GM19238 (cell line): ENCODE measurements around the gene RECQL5.

ENCODE experiments used
- DNase-seq: peaks from one replicate; pipeline ENCODE4 v3.0.0; 2011; ENCODE audit warnings: low spot score; ENCODE audit not compliant: insufficient read length

The RECQL5 gene

GRCh38 chr17:75619506-75620431, 47.2 kb downstream of the RECQL5 start:
- DNase-seq, result no peak

DNA sequence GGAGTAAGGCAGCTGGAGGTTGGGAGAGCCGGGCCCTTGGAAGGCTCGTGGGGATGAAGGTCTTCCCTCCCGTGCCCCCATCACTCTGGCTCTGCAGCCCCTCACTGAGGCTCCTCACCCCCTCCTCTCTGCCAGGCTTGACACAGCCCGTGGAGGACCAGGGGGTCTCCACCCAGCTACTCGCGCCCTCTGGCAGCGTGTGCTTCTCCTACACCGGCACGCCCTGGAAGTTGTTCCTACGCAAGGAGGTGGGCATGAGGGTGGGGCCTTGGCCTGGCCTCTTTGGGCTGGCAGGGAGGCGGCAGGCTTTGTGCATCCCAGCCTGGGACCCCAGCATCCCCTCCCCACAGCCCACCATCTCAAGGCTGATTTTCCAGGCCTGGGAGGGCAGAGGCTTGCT, 49.3 kb downstream of the RECQL5 start:
- no peak for DNase-seq

DNA sequence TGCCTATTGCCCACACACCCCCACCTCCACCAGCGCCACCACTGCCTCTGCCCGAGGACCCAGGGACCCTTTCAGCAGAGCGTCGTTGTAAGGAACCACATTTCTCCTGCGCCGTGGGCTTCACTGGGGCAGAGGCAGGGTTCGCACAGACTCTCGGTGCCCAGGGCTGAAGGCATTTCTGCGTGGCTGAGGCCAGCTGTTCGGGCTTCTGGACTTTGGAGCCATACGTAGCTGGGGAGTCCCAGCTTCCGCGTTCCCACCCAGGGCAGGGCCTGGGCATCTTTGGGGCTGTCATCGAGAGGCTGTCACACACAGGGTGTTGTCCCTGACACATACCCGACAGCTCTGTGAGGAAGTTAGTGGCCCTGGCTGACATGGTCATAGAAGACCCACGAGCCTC, 49.7 kb downstream of the RECQL5 start:
- DNase-seq, result no peak

GRCh38 chr17:75616521-75617122, 50.3 kb downstream of the RECQL5 start:
- DNase-seq, result no peak

- no peak for DNase-seq
Measured at GRCh38 chr17:75615301-75615700, 51.7 kb downstream of the RECQL5 start.

DNA sequence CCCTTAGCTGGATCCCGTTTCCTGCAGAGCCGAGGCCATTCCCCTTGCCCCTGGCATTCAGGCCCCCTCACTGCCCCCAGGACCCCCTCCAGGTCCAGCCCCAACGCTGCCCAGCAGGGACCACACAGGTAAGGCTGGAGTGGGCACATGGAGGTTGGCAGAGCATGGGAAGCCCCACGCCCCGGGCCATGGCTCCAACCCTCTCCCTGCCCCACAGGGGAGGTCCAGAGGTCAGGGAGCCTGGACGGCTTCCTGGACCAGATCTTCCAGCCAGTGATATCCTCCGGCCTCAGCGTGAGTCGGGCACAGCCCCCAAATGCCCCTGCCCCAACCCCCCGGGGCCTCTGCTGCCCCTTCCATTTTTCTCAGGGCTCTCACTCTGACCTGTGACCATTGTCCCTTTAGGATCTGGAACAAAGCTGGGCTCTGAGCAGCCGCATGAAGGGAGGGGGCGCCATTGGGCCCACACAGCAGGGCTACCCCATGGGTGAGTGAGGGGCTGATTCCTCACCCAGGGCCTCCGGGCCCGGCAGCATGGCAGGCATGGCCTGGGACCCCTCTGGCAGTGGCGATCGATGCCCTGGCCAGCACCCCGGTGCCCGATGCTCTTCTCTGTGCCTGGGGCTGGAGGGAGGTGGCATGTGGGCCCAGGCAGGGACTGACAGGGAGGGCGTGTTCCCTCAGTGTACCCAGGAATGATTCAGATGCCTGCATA, 52.2 kb downstream of the RECQL5 start:
- DNase-seq, result no peak

DNA sequence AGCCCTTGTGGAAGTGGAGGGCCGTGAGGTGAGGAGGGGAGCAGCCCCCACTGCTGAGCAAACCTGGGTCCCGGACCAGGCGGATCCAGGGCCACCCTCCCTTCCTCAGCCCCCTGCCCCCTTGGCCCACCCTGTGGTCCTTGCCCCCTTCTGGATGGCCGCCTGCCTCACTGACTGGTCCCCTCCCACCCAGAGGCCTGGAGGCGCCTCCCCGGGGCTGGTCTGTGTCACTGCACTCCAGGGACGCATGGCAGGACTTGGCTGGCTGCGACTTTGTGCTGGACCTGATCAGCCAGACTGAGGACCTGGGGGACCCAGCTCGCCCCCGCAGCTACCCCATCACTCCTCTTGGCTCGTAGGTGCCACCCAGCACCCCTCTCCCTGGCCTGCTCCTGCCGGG, 52.9 kb downstream of the RECQL5 start:
- no peak for DNase-seq

DNA sequence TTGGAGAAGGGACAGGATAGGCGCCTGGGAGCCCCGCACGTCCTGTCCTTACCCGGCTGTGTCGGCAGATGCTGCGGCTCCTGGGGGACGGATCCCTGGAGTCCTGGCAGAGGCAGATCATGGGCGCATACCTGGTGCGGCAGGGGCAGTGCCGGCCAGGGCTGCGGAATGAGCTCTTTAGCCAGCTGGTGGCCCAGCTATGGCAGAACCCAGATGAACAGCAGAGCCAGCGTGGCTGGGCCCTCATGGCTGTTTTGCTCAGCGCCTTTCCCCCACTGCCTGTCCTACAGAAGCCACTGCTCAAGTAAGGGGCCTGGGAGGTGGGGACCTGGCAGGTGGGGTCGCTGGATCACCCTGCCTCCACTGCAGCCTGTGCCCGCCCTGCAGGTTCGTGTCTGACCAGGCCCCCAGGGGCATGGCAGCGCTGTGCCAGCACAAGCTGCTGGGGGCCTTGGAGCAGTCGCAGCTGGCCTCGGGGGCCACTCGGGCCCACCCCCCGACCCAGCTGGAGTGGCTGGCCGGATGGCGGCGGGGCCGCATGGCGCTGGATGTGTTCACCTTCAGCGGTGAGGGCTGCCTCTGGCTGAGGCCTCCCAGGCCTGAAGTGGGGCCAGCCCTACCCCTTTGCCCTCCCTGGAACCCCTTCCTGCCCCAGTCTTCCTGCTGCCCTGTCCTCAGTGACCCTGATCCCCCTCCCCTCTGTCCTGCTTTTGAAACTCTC, 53.9 kb downstream of the RECQL5 start:
- DNase-seq, result no peak

DNA sequence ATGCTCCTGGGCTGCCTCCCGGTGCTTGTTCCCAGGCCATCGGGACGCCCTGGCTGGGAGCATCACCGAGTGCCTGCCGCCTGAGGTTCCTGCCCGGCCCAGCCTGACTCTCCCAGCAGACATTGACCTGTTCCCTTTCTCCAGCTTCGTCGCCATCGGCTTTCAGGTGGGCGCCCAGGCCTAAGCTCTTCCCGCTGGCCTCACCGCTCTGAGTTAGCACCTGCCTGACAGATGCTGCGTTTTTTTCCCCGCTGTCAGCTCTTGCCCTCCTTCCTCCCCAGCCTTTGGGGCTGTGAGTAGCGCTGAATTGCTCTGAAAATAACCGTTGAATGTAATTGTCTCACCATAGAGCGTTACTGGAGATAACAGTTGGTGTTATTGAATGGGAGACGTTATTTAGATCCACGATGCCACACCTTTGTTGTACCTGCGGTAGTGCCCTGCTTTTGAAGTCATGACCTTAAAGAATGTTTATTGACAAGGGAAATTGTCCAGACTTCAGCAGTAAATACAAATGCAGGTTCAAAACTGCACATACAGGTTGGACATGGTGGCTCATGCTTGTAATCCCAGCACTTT, 55.0 kb downstream of the RECQL5 start:
- no peak for DNase-seq

DNA sequence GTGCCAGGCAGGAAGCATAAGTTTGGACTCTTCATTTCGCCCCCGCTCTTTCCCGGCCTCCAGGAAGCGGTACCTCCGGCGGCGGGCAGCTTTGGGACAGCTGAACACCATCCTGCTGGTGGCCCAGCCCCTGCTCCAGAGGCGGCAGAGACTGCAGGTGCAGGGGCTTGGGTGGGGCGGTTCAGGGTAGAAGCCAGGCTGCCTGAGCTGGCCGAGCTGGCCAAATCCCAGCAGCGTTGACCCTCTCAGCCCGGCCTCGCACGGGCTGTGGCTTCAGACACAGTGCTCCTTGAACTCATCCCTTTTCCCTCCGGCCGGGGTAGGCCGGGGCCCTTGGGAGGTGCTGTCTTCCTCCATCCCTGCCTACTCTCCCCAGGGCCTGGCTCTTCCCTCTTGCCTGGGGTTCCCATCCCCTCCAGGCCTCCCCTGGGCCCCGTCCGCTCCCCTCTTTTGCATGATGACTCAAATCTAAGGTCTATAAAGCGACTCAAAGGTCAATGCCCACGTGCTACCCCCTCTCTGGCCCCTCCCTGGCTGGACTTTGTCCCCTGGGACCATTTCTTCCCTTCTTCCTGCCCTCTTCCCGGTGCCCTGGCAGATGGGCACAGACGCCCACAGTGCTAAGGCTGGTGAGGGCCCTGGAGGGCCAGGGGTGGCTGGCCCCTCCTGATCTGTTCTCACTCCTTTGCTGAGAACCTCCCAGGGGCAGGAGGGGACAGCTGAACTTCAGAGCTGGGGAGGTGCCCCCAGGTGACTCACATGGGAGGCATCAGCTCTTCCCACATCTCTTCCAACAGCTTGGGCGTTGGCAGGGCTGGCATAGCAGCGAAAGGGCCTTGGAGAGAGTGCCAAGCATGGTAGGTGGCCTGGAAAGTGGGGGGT, 56.6 kb downstream of the RECQL5 start:
- DNase-seq, result no peak

- DNase-seq, result no peak
Measured at GRCh38 chr17:75607086-75607485, 59.9 kb downstream of the RECQL5 start.

GRCh38 chr17:75605790-75606189, 61.2 kb downstream of the RECQL5 start:
- no peak for DNase-seq

DNA sequence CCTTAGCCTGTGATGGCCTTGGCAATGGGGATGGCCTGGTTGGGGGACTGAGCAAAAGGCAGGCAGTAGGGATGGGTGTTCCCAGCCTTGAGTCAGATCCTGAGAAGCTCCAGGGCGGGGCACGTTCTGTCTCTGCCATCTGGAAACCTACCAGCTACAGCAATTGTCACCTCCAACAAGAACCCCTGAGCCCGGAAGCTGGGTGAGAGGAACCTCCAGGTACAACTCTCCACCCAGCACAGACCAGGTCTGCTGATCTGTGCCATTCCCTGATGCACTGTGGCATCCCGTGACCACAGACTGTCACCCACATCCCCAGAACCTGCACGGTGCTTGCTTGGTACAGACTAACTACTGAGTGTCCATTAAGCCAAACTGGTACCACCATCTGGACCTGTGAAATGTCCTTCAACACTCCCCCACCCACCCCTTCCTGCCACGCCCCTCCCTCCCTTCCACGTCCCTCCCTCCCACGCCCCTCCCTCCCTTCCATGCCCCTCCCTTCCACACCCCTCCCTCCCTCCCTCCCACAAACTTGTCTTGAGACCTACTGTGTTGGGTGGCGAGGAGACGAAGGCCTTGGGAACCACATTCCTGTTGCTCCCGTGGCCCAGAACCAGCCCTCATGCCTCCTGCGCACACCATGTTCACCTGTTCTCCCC, 62.8 kb downstream of the RECQL5 start:
- no peak for DNase-seq

- no peak for DNase-seq
Measured at GRCh38 chr17:75603123-75603522, 63.8 kb downstream of the RECQL5 start.

GRCh38 chr17:75602644-75603043, 64.3 kb downstream of the RECQL5 start:
- no peak for DNase-seq

GRCh38 chr17:75601057-75601987, 65.6 kb downstream of the RECQL5 start:
- DNase-seq, result peak; percentile 55

DNA sequence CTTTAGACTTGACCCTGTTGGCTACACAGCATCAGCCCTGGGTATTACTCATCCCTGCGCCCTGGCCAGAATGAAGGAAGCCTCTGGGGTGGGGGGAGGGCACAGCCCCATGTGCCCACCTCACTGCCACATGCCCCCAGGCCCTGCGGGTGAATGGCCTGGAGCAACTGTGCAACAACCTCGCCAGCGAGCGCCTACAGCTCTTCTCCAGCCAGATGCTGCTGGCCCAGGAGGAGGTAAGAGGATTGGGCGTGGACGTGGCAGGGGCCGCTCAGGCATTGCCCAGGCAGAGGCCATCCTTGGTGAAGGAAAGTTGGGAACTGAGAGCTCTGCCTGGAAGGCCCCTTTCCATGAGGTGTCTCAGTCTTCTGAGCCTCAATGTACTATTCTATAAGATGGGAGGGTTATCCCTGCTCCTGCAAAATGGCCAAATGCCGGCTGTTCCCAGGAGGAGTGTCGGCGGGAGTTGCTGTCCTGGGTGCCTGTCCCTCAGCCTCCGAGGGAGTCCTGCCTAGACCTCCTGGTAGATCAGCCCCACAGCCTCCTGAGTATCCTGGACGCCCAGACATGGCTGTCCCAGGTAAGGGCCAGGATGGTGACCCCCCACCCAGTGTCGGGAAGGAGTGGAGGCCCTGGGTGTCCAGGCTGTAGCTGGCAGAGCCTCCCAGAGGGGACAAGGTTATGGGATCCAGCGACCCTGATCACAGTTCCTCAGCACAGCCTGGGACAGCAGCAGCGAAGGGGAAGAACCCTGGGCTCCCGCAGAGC, 70.5 kb downstream of the RECQL5 start:
- no peak for DNase-seq

DNA sequence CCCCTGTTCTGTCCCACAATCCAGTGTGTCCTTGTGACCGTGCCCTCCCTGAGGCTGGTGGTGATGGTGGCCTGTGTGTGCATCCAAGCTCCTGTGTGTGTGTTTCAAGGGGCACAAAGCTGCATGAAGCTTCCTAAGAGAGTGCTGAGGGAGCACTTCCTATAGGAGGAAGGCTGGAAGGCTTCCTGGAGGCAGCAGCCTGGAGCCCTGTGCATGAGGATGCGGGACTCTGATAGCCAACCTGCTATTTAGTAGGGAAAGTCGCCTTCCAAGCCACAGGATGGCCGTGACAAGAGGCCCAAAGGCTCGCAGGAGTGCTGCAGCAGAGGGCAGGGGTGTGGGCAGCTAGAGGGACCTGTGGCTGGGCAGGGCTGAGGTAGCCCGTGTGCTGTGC, 71.0 kb downstream of the RECQL5 start:
- DNase-seq, result no peak
